Cerebellar cortex (tissue), 1 donor: ENCODE measurements around the gene SUCLA2.

ENCODE experiments used
- DNase-seq: peaks from one replicate; pipeline ENCODE4 v3.0.0-alpha.2; 2015; ENCODE audit warnings: low spot score

SUCLA2 gene

DNA sequence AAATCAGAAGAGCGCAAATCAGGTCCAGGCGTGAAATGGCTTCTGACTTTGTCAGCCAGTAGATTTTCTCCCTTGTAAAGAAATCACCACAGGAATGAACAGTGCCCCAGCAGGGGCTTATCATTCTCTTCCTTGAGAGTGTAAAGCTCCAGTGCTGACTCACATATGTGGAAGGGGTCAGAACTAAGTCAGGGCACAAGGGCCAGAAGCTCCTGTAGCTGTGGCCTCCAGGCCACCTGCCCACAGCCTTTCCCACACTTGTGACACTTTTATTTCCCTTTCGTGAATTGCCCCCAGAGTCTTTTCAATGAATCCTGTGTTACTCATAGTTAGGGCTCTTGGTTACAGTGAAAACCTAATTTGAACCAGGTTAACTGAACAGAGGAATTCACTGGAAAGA is 99.6 kb downstream of the SUCLA2 start:
- DNase-seq = no peak

DNA sequence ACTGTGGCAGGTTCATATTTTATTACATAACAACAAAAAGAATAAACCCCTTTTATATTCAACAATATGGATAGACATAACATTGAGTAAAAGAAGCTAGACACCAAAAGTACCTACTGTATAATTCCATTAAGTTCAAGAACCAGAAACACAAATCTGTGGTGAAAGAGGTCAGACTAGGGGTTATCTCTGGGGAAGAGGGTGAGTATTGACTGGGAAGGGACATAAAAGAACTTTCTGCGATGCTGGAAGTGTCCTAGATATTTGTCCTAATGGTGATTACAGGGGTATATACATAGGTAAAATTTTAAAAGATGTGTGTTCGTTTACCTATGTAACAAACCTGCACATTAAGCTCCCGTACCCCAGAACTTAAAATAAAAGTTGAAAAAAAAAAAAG is 103.0 kb downstream of the SUCLA2 start:
- no peak for DNase-seq

DNA sequence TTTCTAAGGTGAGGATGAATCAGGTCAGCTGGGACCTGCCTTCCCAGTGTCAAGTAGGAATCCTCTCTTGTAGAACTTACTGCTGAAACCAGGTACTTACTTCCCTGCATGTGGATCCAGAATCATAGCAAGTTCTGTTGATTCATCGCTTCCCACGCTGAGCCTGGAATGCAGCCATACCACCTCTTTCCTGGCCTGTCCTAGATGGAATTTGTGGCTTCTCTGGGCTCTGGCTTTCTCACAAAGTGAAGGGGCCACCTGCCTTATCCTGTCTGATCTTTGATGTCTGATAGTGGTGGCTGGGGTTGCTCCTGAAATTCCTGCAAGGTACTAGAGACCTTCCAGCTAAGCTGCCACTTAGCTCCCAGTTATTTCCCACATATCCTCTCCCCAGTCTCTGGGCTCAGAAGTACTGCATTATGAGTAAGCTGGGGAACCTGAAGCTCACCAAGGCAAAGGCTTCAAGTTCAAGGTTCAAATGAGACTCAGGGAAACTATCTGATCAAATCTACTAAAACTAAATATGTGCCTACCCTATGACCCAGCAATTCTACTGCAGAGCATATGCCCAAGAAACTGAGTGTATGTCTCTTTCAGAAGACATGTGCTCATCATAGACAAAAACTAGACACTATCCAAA is 103.5 kb downstream of the SUCLA2 start:
- peak; percentile 77 for DNase-seq

DNA sequence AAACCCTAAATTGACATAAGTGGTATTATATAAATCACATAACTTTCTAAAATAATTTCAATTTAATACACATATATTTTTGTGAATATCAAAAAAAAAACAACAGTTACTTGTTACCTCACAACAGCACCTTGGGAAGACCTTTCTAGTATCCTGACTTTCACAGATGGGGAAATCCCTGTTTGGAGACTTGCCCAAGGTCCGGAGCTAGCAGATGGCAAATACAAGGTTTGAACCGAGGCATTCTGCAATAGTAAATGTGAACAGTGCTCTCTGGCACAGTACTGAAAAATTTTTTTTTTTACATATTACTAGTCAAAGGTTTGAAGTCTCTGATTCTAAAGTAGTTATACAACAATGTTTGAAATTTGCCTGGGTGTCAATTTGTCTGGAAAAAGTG is 104.5 kb downstream of the SUCLA2 start:
- peak; percentile 92 for DNase-seq

DNA sequence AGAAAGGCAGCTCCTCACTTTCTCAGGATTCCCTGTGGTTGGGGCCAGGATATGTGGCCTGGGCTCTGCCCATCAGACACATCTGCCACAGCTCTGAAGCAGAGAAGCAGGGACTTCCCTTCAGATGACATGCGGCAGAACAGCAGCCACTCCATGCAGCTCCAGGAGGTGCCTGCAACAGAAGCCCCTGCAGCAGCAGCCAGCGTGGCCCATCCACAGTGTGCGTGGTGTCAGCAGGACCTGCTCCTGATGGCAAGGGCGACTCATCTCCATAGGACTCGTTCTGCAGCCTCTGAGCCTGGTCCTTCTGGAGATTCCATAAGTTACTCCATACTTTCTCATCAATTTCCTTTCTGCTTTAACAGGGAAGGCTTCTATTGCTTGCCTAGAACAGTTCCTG is 105.0 kb downstream of the SUCLA2 start:
- no peak for DNase-seq

DNA sequence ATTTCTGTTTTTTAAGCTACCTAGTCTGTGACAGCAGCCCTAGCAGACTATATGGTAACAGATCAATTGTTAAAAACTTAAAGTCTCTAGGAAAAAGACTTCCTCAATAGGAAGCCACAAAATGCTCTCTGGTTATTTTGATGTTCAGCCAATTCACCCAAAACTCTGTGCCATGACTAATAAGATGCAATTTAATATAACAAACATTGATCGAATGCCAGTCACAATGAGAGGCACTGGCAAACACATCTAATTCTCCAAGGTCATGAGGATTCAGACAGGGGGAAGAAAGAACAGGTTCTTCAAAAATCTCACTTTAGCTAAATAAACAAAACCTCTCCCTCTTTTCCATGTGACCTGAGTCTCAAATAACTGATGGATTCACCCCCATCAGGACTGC is 107.5 kb downstream of the SUCLA2 start:
- DNase-seq = no peak
